BE2C (cell line): Measurements from ENCODE around the gene HRG.
"Not testable (repeated sequence)": the region's sequence is repeated elsewhere in the genome, so short reads cannot be mapped to it uniquely, and the experiment has no call there.

Experiments
- DNase-seq: peaks from one replicate; pipeline ENCODE4 v3.0.0-alpha.2; 2020
- H3K27me3 ChIP-seq: fragments of 250-450 bp; sonication (Bioruptor Pico); 2 replicates; pipeline ENCODE4 v1.5.1; 2020; ENCODE audit warnings: mild to moderate bottlenecking
- H3K36me3 ChIP-seq: fragments of 250-450 bp; sonication (Bioruptor Pico); 2 replicates; pipeline ENCODE4 v1.5.1; 2020; ENCODE audit warnings: mild to moderate bottlenecking
- H3K4me1 ChIP-seq: fragments of 250-450 bp; sonication (Bioruptor Pico); 2 replicates; pipeline ENCODE4 v1.5.1; 2020
- H3K4me3 ChIP-seq: 2 replicates; pipeline ENCODE4 v1.5.1; 2011; ENCODE audit warnings: low read depth, low read length
- H3K9me3 ChIP-seq: fragments of 250-450 bp; sonication (Bioruptor Pico); 2 replicates; pipeline ENCODE4 v1.5.1; 2020
- TF ChIP-seq, protein P1 (sequence below): IDR thresholded peaks from 2 replicates; pipeline ENCODE4 v1.5.1; 2012; ENCODE audit warnings: mild to moderate bottlenecking, low read depth, low read length

The HRG gene

GRCh38 chr3:186626254-186626847 lies 39.5 kb upstream of the HRG start:
- TF ChIP-seq, protein P1, sequence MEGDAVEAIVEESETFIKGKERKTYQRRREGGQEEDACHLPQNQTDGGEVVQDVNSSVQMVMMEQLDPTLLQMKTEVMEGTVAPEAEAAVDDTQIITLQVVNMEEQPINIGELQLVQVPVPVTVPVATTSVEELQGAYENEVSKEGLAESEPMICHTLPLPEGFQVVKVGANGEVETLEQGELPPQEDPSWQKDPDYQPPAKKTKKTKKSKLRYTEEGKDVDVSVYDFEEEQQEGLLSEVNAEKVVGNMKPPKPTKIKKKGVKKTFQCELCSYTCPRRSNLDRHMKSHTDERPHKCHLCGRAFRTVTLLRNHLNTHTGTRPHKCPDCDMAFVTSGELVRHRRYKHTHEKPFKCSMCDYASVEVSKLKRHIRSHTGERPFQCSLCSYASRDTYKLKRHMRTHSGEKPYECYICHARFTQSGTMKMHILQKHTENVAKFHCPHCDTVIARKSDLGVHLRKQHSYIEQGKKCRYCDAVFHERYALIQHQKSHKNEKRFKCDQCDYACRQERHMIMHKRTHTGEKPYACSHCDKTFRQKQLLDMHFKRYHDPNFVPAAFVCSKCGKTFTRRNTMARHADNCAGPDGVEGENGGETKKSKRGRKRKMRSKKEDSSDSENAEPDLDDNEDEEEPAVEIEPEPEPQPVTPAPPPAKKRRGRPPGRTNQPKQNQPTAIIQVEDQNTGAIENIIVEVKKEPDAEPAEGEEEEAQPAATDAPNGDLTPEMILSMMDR = no peak
- Histone ChIP-seq H3K4me1 (no peaks in the 10 kb centered on the region), H3K27me3 (peaks cover 40% of the 10 kb centered on the region), H3K4me3 (no peak overlapping the region), H3K9me3 (no peaks in the 10 kb centered on the region), H3K36me3 (no peaks in the 10 kb centered on the region)
- DNase-seq = no peak

- no peak overlapping the region for H3K4me3 ChIP-seq
- H3K36me3 ChIP-seq = no peaks in the 10 kb centered on the region
- DNase-seq = no peak
- H3K9me3 ChIP-seq = no peaks in the 10 kb centered on the region
- no peaks in the 10 kb centered on the region for H3K4me1 ChIP-seq
- TF ChIP-seq, protein P1 = no peak
- peaks cover 30% of the 10 kb centered on the region for H3K27me3 ChIP-seq
These were observed 37.9 kb upstream of the HRG start for GRCh38 chr3:186627852-186628414.

DNA sequence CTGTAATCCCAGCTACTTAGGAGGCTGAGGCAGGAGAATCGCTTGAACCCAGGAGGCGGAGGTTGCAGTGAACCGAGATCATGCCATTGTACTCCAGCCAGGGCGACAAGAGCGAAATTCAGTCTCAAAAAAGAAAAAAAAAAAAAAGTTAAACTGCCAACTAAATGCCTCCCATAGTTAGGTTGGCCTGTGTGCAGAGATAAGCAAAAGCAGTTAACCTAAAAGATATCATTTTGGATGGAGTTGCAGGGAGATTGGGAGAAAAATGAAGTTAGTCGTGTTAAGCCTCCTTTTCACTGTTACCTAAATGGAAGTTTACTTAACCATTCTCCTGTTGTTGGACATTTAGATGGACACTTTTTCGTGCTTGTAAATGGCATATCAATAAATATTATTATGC lies 37.1 kb upstream of the HRG start:
- Histone ChIP-seq H3K4me3 (no peak overlapping the region), H3K36me3 (no peaks in the 10 kb centered on the region), H3K27me3 (peaks cover 30% of the 10 kb centered on the region), H3K9me3 (no peaks in the 10 kb centered on the region), H3K4me1 (no peaks in the 10 kb centered on the region)
- no peak for DNase-seq
- TF ChIP-seq, protein P1 = no peak

- no peak overlapping the region for H3K4me3 ChIP-seq
- TF ChIP-seq, protein P1 = no peak
- no peak for DNase-seq
- no peaks in the 10 kb centered on the region for H3K4me1 ChIP-seq
- H3K9me3 ChIP-seq = no peaks in the 10 kb centered on the region
- no peaks in the 10 kb centered on the region for H3K36me3 ChIP-seq
- peaks cover 15% of the 10 kb centered on the region for H3K27me3 ChIP-seq
These were observed 34.7 kb upstream of the HRG start for GRCh38 chr3:186630950-186631641.

DNA sequence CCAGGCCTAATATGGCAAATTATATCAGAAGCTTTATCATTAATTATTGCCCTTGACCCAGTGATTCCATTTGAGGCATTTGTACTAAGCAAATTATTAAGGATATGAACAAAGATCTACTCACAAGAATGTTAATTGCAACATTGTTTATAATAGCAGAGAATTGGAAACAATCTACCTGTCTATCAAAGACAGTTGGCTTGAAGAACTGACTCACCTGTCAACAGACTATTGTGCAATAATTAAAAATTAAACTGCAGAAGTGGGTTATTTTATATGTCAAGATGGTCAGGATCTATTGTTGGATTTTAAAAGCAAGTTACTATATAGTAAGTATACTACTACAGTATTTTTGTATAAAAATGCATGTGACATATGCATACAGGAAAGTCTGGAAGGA lies 32.3 kb upstream of the HRG start:
- no peaks in the 10 kb centered on the region for H3K36me3 ChIP-seq
- H3K27me3 ChIP-seq = peaks cover 9% of the 10 kb centered on the region
- no peaks in the 10 kb centered on the region for H3K9me3 ChIP-seq
- H3K4me1 ChIP-seq = no peaks in the 10 kb centered on the region
- TF ChIP-seq, protein P1 = no peak
- no peak overlapping the region for H3K4me3 ChIP-seq
- no peak for DNase-seq

GRCh38 chr3:186634207-186634606 lies 31.6 kb upstream of the HRG start:
- H3K27me3 ChIP-seq, H3K9me3 ChIP-seq, H3K36me3 ChIP-seq, H3K4me1 ChIP-seq, DNase-seq, H3K4me3 ChIP-seq: not testable (repeated sequence)
